Lung microvascular endothelial cell (primary cell): ENCODE data around the gene DXO. TPM values are rescaled to one million over a fixed set of nuclear protein-coding genes. Genes with fewer than 3 reads are reported as not detected.
"Not testable (repeated sequence)": the region's sequence is repeated elsewhere in the genome, so short reads cannot be mapped to it uniquely, and the experiment has no call there.

Source experiments
- DNase-seq, 2 donors: peaks; one replicate each; pipeline versions ENCODE4 v3.0.0 to v3.0.0-alpha.2; 2010; ENCODE audit warnings: low read depth in 2 of 2
- total RNA-seq: library from RNA; depleted of rRNA; stranded (reverse); fragments of >200 nt; gene quantifications from 2 replicates; pipeline ENCODE4 v1.2.1, GENCODE V29; 2014

DXO gene
- total RNA-seq, 1 donor from 2014 or later: 10.1 TPM

GRCh38 chr6:31958741-31959739 lies 12.9 kb downstream of the DXO start, which contains the start of the genes NELFE and SKIC2:
NELFE (minus strand) TSS chr6:31958971; CDS start chr6:31958446, 525 bp downstream.
SKIC2 (plus strand) TSS chr6:31959175; CDS start chr6:31959193, 18 bp downstream.
- DNase-seq: peak; percentile 99

- DNase-seq: peak in 1 of 2 donors; percentile 14
Observed at GRCh38 chr6:31958412-31958740, 13.6 kb downstream of the DXO start.

- DNase-seq: no peak
Observed at GRCh38 chr6:31956796-31957195, 15.1 kb downstream of the DXO start.

GRCh38 chr6:31954511-31954910 lies 17.4 kb downstream of the DXO start:
- DNase-seq: no peak

- no peak for DNase-seq
Observed at GRCh38 chr6:31952890-31953289, 19.0 kb downstream of the DXO start.

- DNase-seq: peak; percentile 62 to 73
Observed at GRCh38 chr6:31952140-31952805, 19.7 kb downstream of the DXO start.

GRCh38 chr6:31949926-31950548 lies 21.9 kb downstream of the DXO start:
- no peak for DNase-seq

GRCh38 chr6:31948753-31949413 lies 23.1 kb downstream of the DXO start:
- no peak for DNase-seq

GRCh38 chr6:31948306-31948705 lies 23.6 kb downstream of the DXO start:
- no peak for DNase-seq

GRCh38 chr6:31947864-31948263 lies 24.1 kb downstream of the DXO start:
- DNase-seq: no peak

GRCh38 chr6:31947070-31947675 lies 24.8 kb downstream of the DXO start:
- no peak for DNase-seq

GRCh38 chr6:31946370-31946885 lies 25.5 kb downstream of the DXO start:
- DNase-seq: no peak

GRCh38 chr6:31945507-31946369 lies 26.2 kb downstream of the DXO start, which contains the start of gene CFB:
CFB (plus strand) TSS chr6:31946095; CDS start chr6:31946222, 127 bp downstream.
- peak; percentile 26 to 84 for DNase-seq

- no peak for DNase-seq
Observed at GRCh38 chr6:31945154-31945506, 26.8 kb downstream of the DXO start.

- DNase-seq: no peak
Observed at GRCh38 chr6:31943742-31944141, 28.2 kb downstream of the DXO start.

GRCh38 chr6:31940256-31940664 lies 31.7 kb downstream of the DXO start:
- peak in 1 of 2 donors; percentile 16 for DNase-seq

GRCh38 chr6:31935823-31936222 lies 36.1 kb downstream of the DXO start:
- no peak for DNase-seq

GRCh38 chr6:31935021-31935420 lies 36.9 kb downstream of the DXO start:
- DNase-seq: no peak

- DNase-seq: no peak
Observed at GRCh38 chr6:31933537-31933936, 38.4 kb downstream of the DXO start.

GRCh38 chr6:31932137-31932536 lies 39.8 kb downstream of the DXO start:
- DNase-seq: not testable (repeated sequence)
